ENCODE results near the gene TNFSF12. TPM values are rescaled to one million over a fixed set of nuclear protein-coding genes. Genes with fewer than 3 reads are reported as not detected.
A peak's percentile ranks its signal among the peaks of the same experiment; 100 is the strongest.

The TNFSF12 gene
- total and polyA plus RNA-seq, 9 of the 15 experiments (the other 6 are each of a cell fraction or from before 2014, with no cell fraction given) = 0.03 to 0.95 (median 0.19) TPM; not detected in 3

DNA sequence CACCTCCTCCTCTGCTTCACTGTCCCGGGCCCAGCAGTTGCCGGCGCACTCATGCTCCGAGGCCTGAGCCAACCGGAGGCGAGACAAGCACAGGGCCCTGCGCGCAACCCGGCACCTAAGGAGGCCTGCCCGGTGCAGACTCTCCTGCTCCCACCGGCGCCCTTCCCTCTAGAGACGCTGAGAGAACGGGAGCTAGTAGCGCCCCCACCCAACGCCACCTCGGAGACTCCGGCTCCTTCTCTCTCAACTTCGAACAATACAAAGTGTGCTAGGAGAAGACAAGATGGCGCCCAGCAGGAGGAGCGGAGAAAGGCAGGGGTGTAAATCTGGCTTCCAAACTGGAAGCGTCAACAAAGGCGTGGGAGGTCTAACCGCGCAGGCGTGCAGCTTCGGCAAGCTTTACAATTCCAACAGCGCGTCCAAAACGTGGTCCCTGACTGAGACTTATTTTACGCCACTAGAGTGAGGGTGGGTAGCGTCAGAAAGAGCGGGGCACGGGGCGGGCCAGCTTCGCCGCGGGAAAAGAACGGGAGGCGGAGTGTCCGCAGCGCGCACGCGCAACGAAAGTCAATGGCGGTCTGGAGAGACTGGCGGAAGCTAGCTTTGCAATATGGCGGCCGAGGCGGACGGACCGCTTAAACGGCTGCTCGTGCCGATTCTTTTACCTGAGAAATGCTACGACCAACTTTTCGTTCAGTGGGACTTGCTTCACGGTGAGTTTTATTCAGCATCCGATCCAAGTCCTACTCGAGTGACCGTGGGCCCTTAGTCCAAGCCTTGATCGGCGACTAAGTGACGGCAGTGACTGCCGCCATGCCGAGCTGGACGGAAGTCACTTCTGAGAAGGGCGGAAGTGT lies 34.6 kb downstream of the TNFSF12 start, which contains the start of gene MPDU1 (continued):
- TF ChIP-seq, protein P1, sequence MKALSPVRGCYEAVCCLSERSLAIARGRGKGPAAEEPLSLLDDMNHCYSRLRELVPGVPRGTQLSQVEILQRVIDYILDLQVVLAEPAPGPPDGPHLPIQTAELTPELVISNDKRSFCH (CRISPR knock-in tag; IDR thresholded peaks at IDR 0.05) = no peak
- TF ChIP-seq, protein P1 (tag; IDR thresholded peaks at IDR 0.05) = peak; percentile 93
- TF ChIP-seq CBFA2T2 (conservative IDR thresholded peaks at IDR 0.05) = no peak
- peak; percentile 57; the same call in 1 of the 2 replicates for TF ChIP-seq RNF2 (IDR thresholded peaks at IDR 0.05)
- TF ChIP-seq, protein P2, sequence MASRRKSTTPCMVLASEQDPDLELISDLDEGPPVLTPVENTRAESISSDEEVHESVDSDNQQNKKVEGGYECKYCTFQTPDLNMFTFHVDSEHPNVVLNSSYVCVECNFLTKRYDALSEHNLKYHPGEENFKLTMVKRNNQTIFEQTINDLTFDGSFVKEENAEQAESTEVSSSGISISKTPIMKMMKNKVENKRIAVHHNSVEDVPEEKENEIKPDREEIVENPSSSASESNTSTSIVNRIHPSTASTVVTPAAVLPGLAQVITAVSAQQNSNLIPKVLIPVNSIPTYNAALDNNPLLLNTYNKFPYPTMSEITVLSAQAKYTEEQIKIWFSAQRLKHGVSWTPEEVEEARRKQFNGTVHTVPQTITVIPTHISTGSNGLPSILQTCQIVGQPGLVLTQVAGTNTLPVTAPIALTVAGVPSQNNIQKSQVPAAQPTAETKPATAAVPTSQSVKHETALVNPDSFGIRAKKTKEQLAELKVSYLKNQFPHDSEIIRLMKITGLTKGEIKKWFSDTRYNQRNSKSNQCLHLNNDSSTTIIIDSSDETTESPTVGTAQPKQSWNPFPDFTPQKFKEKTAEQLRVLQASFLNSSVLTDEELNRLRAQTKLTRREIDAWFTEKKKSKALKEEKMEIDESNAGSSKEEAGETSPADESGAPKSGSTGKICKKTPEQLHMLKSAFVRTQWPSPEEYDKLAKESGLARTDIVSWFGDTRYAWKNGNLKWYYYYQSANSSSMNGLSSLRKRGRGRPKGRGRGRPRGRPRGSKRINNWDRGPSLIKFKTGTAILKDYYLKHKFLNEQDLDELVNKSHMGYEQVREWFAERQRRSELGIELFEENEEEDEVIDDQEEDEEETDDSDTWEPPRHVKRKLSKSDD (conservative IDR thresholded peaks at IDR 0.05; ENCODE audit: low read length) = peak; percentile 84; the same call in 1 of the 2 replicates
- TF ChIP-seq ZNF311 (CRISPR knock-in tag; IDR thresholded peaks at IDR 0.05) = peak; percentile 64; the same call in 1 of the 2 replicates
- TF ChIP-seq BCOR (IDR thresholded peaks at IDR 0.05) = no peak
- TF ChIP-seq KDM2B (CRISPR knock-in tag; IDR thresholded peaks at IDR 0.05) = no peak
- TF ChIP-seq GATAD2A (IDR thresholded peaks at IDR 0.05) = no peak
- TF ChIP-seq, protein P3, sequence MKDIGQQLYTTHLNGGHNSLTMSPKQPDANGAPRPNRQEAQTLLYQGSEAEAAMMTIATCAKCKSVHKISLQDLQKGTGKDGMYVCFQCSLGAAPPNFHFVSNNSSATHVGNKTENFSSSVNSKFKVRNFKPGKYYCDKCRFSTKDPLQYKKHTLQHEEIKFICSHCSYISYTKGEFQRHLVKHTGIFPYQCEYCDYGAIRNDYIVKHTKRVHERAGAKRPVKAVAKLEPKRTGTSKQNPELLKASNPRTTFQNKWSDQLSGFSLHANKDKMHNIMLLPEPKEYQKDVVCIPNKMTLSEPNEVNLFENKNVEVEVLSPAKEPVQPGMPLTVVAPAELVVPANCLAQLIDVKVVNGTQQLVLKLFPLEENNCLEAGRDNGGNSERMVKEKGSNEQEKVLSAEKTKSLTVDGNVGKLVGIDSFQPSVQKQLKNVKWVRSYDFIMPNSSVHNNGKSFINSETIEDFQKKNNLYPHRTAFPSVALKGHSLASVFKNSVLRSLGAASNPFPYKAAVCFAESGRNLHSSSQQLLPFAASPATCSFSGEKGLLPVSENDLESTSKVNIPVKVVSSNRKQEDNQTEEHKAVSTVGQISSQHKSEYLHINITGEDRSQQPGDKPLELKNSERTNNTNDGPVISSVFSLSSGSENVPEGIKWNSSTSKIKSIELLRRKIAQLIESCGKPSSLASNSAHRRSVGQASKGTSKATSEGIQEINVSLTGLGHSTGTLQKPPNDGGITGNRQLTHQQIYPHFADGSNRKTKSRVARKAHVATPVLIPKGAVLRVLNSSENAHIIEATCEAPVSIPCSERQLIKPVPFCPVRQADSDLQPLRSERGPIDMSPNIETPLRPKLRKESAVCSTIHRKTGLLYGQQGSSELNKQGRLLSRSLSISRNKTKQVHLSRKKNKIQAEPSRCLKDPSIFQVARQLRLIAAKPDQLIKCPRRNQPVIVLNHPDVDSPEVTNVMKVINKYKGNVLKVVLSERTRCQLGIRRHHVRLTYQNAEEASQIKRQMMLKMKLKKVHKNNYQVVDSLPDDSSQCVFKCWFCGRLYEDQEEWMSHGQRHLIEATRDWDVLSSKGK (CRISPR knock-in tag; IDR thresholded peaks at IDR 0.05) = no peak
- TF ChIP-seq ETV1 (tag; conservative IDR thresholded peaks at IDR 0.05; ENCODE audit: low read depth) = no peak; the same call in none of the 2 replicates
- TF ChIP-seq ZNF551 (CRISPR knock-in tag; IDR thresholded peaks at IDR 0.05) = no peak
- peak; percentile 54 for TF ChIP-seq TEAD4 (IDR thresholded peaks at IDR 0.05; ENCODE audit: low read length)
- no peak for TF ChIP-seq TEAD4 (CRISPR knock-in tag; IDR thresholded peaks at IDR 0.05; ENCODE audit: borderline replicate concordance)
